ENCODE data around the gene SYNGR4.

GRCh38 chr19:48344892-48345291 is 19.3 kb upstream of the SYNGR4 start:
- TF ChIP-seq CTCF (IDR thresholded peaks at IDR 0.05) (no peak), POLR2A (IDR thresholded peaks at IDR 0.05) (no peak)
